Thoracic aorta (tissue), 2 donors: Measurements from ENCODE around the gene SYDE2. TPM values are rescaled to one million over a fixed set of nuclear protein-coding genes. Genes with fewer than 3 reads are reported as not detected.

Experiments
- ATAC-seq: fragments of 150-250 bp; one replicate; pipeline ENCODE4 v1.8.0; 2017; ENCODE audit warnings: low read depth; ENCODE audit not compliant: insufficient number of reproducible peaks, low FRiP score
- DNase-seq: peaks from one replicate; pipeline ENCODE4 v3.0.0-alpha.2; 2020; ENCODE audit warnings: low spot score
- H3K27ac ChIP-seq, 2 donors: fragments of 200-600 bp; sonication (generic); 1 replicate in 1 of 2; 2 replicates in 1 of 2; pipeline ENCODE4 v1.5.1; 2016; ENCODE audit warnings: mild to moderate bottlenecking in 2 of 2, moderate library complexity in 2 of 2
- H3K27me3 ChIP-seq: fragments of 200-600 bp; sonication (generic); replicated peaks from 2 replicates; pipeline ENCODE4 v1.6.0; 2016; ENCODE audit warnings: mild to moderate bottlenecking; ENCODE audit not compliant: insufficient read depth
- H3K36me3 ChIP-seq: fragments of 200-600 bp; sonication (generic); one replicate; pipeline ENCODE4 v1.5.1; 2016
- H3K4me1 ChIP-seq, 2 donors: fragments of 200-600 bp; sonication (generic); 1 replicate in 1 of 2; 2 replicates in 1 of 2; pipeline versions ENCODE4 v1.5.1 to v1.6.0; 2016; ENCODE audit warnings: low read depth in 2 of 2, mild to moderate bottlenecking in 1 of 2; ENCODE audit not compliant: control insufficient read depth in 1 of 2
- H3K4me3 ChIP-seq: fragments of 200-600 bp; sonication (generic); 2 replicates; pipeline ENCODE4 v1.5.1; 2016; ENCODE audit warnings: mild to moderate bottlenecking
- H3K9me3 ChIP-seq: fragments of 200-600 bp; sonication (generic); 2 replicates; pipeline ENCODE4 v1.5.1; 2016
- CTCF ChIP-seq: fragments of 200-600 bp; sonication (generic); IDR thresholded peaks from one replicate; pipeline ENCODE4 v1.5.1; 2019; ENCODE audit warnings: antibody characterized with exemption
- total RNA-seq, 2 donors: library from RNA; depleted of rRNA; stranded (reverse); fragments of >200 nt; gene quantifications; one replicate each; pipeline versions ENCODE4 v1.1.0 to v1.2.3, GENCODE V29; 2016

Gene SYDE2
- total RNA-seq, 2 donors from 2014 or later, result 13.4 to 17.0 TPM

GRCh38 chr1:85229574-85230097, 28.8 kb upstream of the SYDE2 start:
- Histone ChIP-seq H3K36me3 (no peaks in the 10 kb centered on the region), H3K4me1 (peaks cover 0 to 11% of the 10 kb centered on the region in 2 donors), H3K27ac (no peak overlapping the region), H3K27me3 (no peaks in the 10 kb centered on the region), H3K4me3 (no peak overlapping the region), H3K9me3 (no peaks in the 10 kb centered on the region)
- ATAC-seq (no peak), DNase-seq (no peak)
- TF ChIP-seq CTCF, result no peak

GRCh38 chr1:85228972-85229371, 28.2 kb upstream of the SYDE2 start:
- H3K4me3 ChIP-seq, result no peak overlapping the region
- ATAC-seq (no peak), DNase-seq (no peak)
- TF ChIP-seq CTCF, result no peak
- peaks cover 0 to 16% of the 10 kb centered on the region in 2 donors for H3K4me1 ChIP-seq
- no peaks in the 10 kb centered on the region for H3K9me3 ChIP-seq
- H3K27ac ChIP-seq, result no peak overlapping the region
- no peaks in the 10 kb centered on the region for H3K36me3 ChIP-seq
- H3K27me3 ChIP-seq, result no peaks in the 10 kb centered on the region

GRCh38 chr1:85225624-85226380, 25.0 kb upstream of the SYDE2 start:
- Histone ChIP-seq H3K27me3 (no peaks in the 10 kb centered on the region), H3K4me3 (no peak overlapping the region), H3K27ac (no peak overlapping the region), H3K9me3 (no peaks in the 10 kb centered on the region), H3K36me3 (no peaks in the 10 kb centered on the region), H3K4me1 (peaks cover 0 to 24% of the 10 kb centered on the region in 2 donors)
- DNase-seq (no peak), ATAC-seq (no peak)
- TF ChIP-seq CTCF, result no peak

GRCh38 chr1:85224734-85225623, 24.2 kb upstream of the SYDE2 start:
- no peak for TF ChIP-seq CTCF
- DNase-seq, result no peak

GRCh38 chr1:85224295-85224694, 23.5 kb upstream of the SYDE2 start:
- Histone ChIP-seq H3K4me3 (no peak overlapping the region), H3K27me3 (no peaks in the 10 kb centered on the region), H3K36me3 (no peaks in the 10 kb centered on the region), H3K9me3 (no peaks in the 10 kb centered on the region), H3K27ac (no peak overlapping the region), H3K4me1 (peaks cover 0 to 33% of the 10 kb centered on the region in 2 donors)
- no peak for ATAC-seq
- TF ChIP-seq CTCF, result no peak
- DNase-seq, result no peak

More at GRCh38 chr1:85224734-85225623, 24.2 kb upstream of the SYDE2 start:
- Histone ChIP-seq H3K9me3 (no peaks in the 10 kb centered on the region), H3K27ac (no peak overlapping the region), H3K36me3 (no peaks in the 10 kb centered on the region), H3K4me1 (peaks cover 0 to 33% of the 10 kb centered on the region in 2 donors), H3K4me3 (no peak overlapping the region), H3K27me3 (no peaks in the 10 kb centered on the region)
- ATAC-seq, result no peak
